ENCODE data around the gene PTPRT. TPM values are rescaled to one million over a fixed set of nuclear protein-coding genes. Genes with fewer than 3 reads are reported as not detected.

The PTPRT gene
- total RNA-seq, 1 experiment from 2014 or later: not detected

DNA sequence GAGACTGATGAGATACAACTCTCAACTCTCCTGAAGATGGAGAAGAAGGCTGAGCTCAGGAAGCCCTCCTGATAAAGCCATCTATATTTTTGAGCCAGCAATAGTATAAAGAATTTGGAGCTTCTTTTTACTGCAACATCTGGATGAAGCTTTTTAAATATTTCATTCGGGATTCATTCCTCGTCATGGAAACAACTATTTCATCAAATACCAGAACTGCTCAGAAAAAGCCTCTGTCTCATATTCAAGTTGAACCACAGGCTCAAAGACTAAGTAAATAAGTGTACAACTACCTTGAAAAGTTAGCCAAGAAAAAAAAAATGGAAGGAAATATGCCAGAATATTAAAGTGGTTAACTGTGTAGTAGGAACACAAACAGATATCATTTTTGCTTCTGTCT lies 37.8 kb downstream of the PTPRT start:
- Histone ChIP-seq H3K27me3 (replicated peaks; ENCODE audit: insufficient read depth, low read depth, low read length, poor library complexity) (peaks cover 31% of the 10 kb centered on the region), H3K27ac (ENCODE audit: low read depth, low read length, poor library complexity, severe bottlenecking) (no peak overlapping the region), H3K4me1 (ENCODE audit: insufficient read depth, low read length, poor library complexity, severe bottlenecking) (no peaks in the 10 kb centered on the region), H3K36me3 (ENCODE audit: insufficient read depth, low read length, poor library complexity, severe bottlenecking) (no peaks in the 10 kb centered on the region), H3K4me3 (ENCODE audit: low read depth, low read length, poor library complexity, severe bottlenecking) (no peak overlapping the region), H3K9me3 (ENCODE audit: low read depth, low read length, poor library complexity, severe bottlenecking) (no peaks in the 10 kb centered on the region)
- intact Hi-C loops (cut with micrococcal nuclease; ENCODE audit: unreplicated experiment): no loop called here
- TF ChIP-seq, protein P1, sequence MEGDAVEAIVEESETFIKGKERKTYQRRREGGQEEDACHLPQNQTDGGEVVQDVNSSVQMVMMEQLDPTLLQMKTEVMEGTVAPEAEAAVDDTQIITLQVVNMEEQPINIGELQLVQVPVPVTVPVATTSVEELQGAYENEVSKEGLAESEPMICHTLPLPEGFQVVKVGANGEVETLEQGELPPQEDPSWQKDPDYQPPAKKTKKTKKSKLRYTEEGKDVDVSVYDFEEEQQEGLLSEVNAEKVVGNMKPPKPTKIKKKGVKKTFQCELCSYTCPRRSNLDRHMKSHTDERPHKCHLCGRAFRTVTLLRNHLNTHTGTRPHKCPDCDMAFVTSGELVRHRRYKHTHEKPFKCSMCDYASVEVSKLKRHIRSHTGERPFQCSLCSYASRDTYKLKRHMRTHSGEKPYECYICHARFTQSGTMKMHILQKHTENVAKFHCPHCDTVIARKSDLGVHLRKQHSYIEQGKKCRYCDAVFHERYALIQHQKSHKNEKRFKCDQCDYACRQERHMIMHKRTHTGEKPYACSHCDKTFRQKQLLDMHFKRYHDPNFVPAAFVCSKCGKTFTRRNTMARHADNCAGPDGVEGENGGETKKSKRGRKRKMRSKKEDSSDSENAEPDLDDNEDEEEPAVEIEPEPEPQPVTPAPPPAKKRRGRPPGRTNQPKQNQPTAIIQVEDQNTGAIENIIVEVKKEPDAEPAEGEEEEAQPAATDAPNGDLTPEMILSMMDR (conservative IDR thresholded peaks at IDR 0.05; ENCODE audit: low read depth, low read length): no peak
- no peak for TF ChIP-seq EZH2 (IDR thresholded peaks at IDR 0.05; ENCODE audit: borderline replicate concordance, low read depth, low read length, poor library complexity, severe bottlenecking)
- ChIA-PET CTCF (no interaction called here), POLR2A (ENCODE audit: low non-redundant PET) (no interaction called here)
- DNase-seq (ENCODE audit: low spot score): no peak
- BruUV-seq (replicated peaks): no TSS peak

GRCh38 chr20:43151256-43151655 lies 38.5 kb downstream of the PTPRT start:
- BruUV-seq (replicated peaks): no TSS peak
- no peak overlapping the region for H3K4me3 ChIP-seq (ENCODE audit: low read depth, low read length, poor library complexity, severe bottlenecking)
- ChIA-PET CTCF (no interaction called here), POLR2A (ENCODE audit: low non-redundant PET) (no interaction called here)
- H3K36me3 ChIP-seq (ENCODE audit: insufficient read depth, low read length, poor library complexity, severe bottlenecking): no peaks in the 10 kb centered on the region
- no peaks in the 10 kb centered on the region for H3K4me1 ChIP-seq (ENCODE audit: insufficient read depth, low read length, poor library complexity, severe bottlenecking)
- no peaks in the 10 kb centered on the region for H3K9me3 ChIP-seq (ENCODE audit: low read depth, low read length, poor library complexity, severe bottlenecking)
- intact Hi-C loops (cut with micrococcal nuclease; ENCODE audit: unreplicated experiment): no loop called here
- no peak for TF ChIP-seq EZH2 (IDR thresholded peaks at IDR 0.05; ENCODE audit: borderline replicate concordance, low read depth, low read length, poor library complexity, severe bottlenecking)
- TF ChIP-seq, protein P1 (conservative IDR thresholded peaks at IDR 0.05; ENCODE audit: low read depth, low read length): no peak
- H3K27ac ChIP-seq (ENCODE audit: low read depth, low read length, poor library complexity, severe bottlenecking): no peak overlapping the region
- DNase-seq (ENCODE audit: low spot score): no peak
- peaks cover 31% of the 10 kb centered on the region for H3K27me3 ChIP-seq (replicated peaks; ENCODE audit: insufficient read depth, low read depth, low read length, poor library complexity)

- Histone ChIP-seq H3K27ac (ENCODE audit: low read depth, low read length, poor library complexity, severe bottlenecking) (no peak overlapping the region), H3K4me3 (ENCODE audit: low read depth, low read length, poor library complexity, severe bottlenecking) (no peak overlapping the region), H3K36me3 (ENCODE audit: insufficient read depth, low read length, poor library complexity, severe bottlenecking) (no peaks in the 10 kb centered on the region), H3K27me3 (replicated peaks; ENCODE audit: insufficient read depth, low read depth, low read length, poor library complexity) (peaks cover 5% of the 10 kb centered on the region), H3K4me1 (ENCODE audit: insufficient read depth, low read length, poor library complexity, severe bottlenecking) (no peaks in the 10 kb centered on the region), H3K9me3 (ENCODE audit: low read depth, low read length, poor library complexity, severe bottlenecking) (no peaks in the 10 kb centered on the region)
- no peak for TF ChIP-seq EZH2 (IDR thresholded peaks at IDR 0.05; ENCODE audit: borderline replicate concordance, low read depth, low read length, poor library complexity, severe bottlenecking)
- TF ChIP-seq, protein P1 (conservative IDR thresholded peaks at IDR 0.05; ENCODE audit: low read depth, low read length): no peak
- DNase-seq (ENCODE audit: low spot score): no peak
- ChIA-PET CTCF (no interaction called here), POLR2A (ENCODE audit: low non-redundant PET) (no interaction called here)
- BruUV-seq (replicated peaks): no TSS peak
- intact Hi-C loops (cut with micrococcal nuclease; ENCODE audit: unreplicated experiment): no loop called here
These were observed 49.0 kb downstream of the PTPRT start for GRCh38 chr20:43140726-43141125.
